ENCODE results near the gene FCRL6.

DNA sequence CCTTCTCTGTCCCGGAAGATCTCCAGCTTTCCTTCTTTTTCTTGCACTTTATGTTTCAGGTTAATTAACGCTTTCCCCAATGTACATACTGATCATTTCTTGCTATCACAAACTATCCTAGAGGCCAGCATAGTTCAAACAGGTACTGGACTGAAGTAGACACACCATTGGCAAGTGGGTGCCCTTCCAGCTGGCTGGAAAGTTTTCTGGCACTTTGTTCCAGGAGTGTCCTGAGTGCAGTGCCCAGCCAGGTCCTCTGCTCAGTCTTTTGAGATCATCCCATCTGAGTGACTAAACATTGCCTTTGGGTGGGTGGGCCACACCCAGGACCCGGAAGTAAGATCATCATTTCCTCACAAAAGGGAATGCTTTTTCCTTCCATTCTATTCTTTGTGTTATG is 36.4 kb upstream of the FCRL6 start:
- TF ChIP-seq, protein P1, sequence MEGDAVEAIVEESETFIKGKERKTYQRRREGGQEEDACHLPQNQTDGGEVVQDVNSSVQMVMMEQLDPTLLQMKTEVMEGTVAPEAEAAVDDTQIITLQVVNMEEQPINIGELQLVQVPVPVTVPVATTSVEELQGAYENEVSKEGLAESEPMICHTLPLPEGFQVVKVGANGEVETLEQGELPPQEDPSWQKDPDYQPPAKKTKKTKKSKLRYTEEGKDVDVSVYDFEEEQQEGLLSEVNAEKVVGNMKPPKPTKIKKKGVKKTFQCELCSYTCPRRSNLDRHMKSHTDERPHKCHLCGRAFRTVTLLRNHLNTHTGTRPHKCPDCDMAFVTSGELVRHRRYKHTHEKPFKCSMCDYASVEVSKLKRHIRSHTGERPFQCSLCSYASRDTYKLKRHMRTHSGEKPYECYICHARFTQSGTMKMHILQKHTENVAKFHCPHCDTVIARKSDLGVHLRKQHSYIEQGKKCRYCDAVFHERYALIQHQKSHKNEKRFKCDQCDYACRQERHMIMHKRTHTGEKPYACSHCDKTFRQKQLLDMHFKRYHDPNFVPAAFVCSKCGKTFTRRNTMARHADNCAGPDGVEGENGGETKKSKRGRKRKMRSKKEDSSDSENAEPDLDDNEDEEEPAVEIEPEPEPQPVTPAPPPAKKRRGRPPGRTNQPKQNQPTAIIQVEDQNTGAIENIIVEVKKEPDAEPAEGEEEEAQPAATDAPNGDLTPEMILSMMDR (IDR thresholded peaks at IDR 0.05) = no peak
- no peak for TF ChIP-seq POLR2A (IDR thresholded peaks at IDR 0.05)

Measured in thyroid gland (tissue), 4 donors.